ENCODE data around the gene CDH4. TPM values are rescaled to one million over a fixed set of nuclear protein-coding genes. Genes with fewer than 3 reads are reported as not detected.

CDH4 gene
- total RNA-seq, 1 experiment from 2014 or later = 5.3 TPM

DNA sequence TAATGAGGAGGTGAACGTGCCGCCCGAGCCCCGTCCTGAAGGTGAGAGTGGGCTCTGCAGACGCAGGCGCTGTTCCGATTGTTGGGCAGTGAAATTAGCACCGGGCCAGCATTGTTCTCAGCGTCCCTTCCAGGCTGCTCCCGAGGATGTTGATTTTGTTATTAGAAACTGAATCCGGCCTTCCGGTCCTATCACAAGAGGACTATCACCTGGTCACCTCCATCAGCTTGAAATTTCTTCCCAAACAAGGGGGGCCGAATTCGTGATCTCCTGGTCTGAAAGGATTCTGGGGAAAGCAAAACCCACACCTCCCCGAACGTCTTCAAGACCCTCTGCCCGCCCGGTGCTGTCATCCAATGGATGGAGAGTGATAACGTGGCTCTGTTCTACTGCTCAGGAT lies 627.6 kb downstream of the CDH4 start:
- ChIA-PET POLR2A (no interaction called here), CTCF (no interaction called here)
- Mint-ChIP-seq H3K27me3 (ENCODE audit: low read depth) (no peaks in the 10 kb centered on the region), H3K4me3 (no peak overlapping the region), H3K4me1 (no peaks in the 10 kb centered on the region; the same call in 1 of the 2 replicates), H3K9me3 (no peaks in the 10 kb centered on the region), H3K27ac (no peak overlapping the region), H3K36me3 (no peaks in the 10 kb centered on the region)
- DNase-seq (ENCODE audit: low spot score) = no peak
- ATAC-seq = no peak
- no peak for TF ChIP-seq SMAD4 (CRISPR knock-in tag; IDR thresholded peaks at IDR 0.05)

DNA sequence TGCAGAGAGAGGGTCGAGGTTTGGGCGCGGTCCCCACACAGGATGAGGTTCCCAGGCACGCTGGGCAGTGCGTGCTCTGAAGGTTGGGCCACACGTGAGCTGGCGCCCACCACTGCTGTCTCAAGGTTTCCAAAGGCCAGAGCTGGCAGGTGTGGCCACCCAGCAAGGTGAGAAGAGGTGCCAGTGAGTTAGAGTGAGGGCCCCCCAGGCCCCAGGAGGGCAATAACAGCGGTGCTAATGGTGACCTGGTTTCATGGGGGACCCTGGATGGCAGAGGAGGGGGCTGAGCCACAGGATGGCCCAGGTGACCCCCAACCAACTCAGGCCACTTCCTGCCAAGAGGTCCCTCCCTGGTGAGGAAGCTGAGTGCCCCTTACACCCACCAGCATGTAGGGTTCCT lies 628.6 kb downstream of the CDH4 start:
- CTCF ChIA-PET = interaction anchor here (1.2 kb wide), 1 partner anchor 15 kb away, joined by 3 read pairs; no protein-coding TSS in a partner anchor
- ATAC-seq (no peak), DNase-seq (ENCODE audit: low spot score) (no peak)
- no peaks in the 10 kb centered on the region for H3K36me3 Mint-ChIP-seq
- POLR2A ChIA-PET = no interaction called here
- no peak overlapping the region for H3K4me3 Mint-ChIP-seq
- no peaks in the 10 kb centered on the region; the same call in 1 of the 2 replicates for H3K4me1 Mint-ChIP-seq
- no peaks in the 10 kb centered on the region for H3K9me3 Mint-ChIP-seq
- no peaks in the 10 kb centered on the region for H3K27me3 Mint-ChIP-seq (ENCODE audit: low read depth)
- TF ChIP-seq FOXK1 (CRISPR knock-in tag; IDR thresholded peaks at IDR 0.05) (no peak), GRHL2 (CRISPR knock-in tag; IDR thresholded peaks at IDR 0.05; ENCODE audit: insufficient replicate concordance, severe bottlenecking) (no peak), JAZF1 (CRISPR knock-in tag; IDR thresholded peaks at IDR 0.05) (no peak), OVOL2 (CRISPR knock-in tag; IDR thresholded peaks at IDR 0.05; ENCODE audit: borderline replicate concordance) (no peak), MXD4 (CRISPR knock-in tag; IDR thresholded peaks at IDR 0.05; ENCODE audit: borderline replicate concordance) (no peak), ZNF416 (CRISPR knock-in tag; IDR thresholded peaks at IDR 0.05) (no peak), EMX1 (CRISPR knock-in tag; IDR thresholded peaks at IDR 0.05) (no peak), ETV6 (CRISPR knock-in tag; IDR thresholded peaks at IDR 0.05) (no peak), NFATC4 (CRISPR knock-in tag; IDR thresholded peaks at IDR 0.05) (no peak), RELA (CRISPR knock-in tag; IDR thresholded peaks at IDR 0.05; ENCODE audit: borderline replicate concordance) (no peak), HMGXB4 (CRISPR knock-in tag; IDR thresholded peaks at IDR 0.05) (no peak), CREM (CRISPR knock-in tag; IDR thresholded peaks at IDR 0.05) (no peak), TP53 (CRISPR knock-in tag; IDR thresholded peaks at IDR 0.05) (no peak), ZNF121 (CRISPR knock-in tag; IDR thresholded peaks at IDR 0.05) (no peak)
- TF ChIP-seq, protein P1, sequence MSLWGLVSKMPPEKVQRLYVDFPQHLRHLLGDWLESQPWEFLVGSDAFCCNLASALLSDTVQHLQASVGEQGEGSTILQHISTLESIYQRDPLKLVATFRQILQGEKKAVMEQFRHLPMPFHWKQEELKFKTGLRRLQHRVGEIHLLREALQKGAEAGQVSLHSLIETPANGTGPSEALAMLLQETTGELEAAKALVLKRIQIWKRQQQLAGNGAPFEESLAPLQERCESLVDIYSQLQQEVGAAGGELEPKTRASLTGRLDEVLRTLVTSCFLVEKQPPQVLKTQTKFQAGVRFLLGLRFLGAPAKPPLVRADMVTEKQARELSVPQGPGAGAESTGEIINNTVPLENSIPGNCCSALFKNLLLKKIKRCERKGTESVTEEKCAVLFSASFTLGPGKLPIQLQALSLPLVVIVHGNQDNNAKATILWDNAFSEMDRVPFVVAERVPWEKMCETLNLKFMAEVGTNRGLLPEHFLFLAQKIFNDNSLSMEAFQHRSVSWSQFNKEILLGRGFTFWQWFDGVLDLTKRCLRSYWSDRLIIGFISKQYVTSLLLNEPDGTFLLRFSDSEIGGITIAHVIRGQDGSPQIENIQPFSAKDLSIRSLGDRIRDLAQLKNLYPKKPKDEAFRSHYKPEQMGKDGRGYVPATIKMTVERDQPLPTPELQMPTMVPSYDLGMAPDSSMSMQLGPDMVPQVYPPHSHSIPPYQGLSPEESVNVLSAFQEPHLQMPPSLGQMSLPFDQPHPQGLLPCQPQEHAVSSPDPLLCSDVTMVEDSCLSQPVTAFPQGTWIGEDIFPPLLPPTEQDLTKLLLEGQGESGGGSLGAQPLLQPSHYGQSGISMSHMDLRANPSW (CRISPR knock-in tag; conservative IDR thresholded peaks at IDR 0.05; ENCODE audit: low read depth) = no peak
- TF ChIP-seq, protein P2, sequence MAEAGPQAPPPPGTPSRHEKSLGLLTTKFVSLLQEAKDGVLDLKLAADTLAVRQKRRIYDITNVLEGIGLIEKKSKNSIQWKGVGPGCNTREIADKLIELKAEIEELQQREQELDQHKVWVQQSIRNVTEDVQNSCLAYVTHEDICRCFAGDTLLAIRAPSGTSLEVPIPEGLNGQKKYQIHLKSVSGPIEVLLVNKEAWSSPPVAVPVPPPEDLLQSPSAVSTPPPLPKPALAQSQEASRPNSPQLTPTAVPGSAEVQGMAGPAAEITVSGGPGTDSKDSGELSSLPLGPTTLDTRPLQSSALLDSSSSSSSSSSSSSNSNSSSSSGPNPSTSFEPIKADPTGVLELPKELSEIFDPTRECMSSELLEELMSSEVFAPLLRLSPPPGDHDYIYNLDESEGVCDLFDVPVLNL (CRISPR knock-in tag; IDR thresholded peaks at IDR 0.05; ENCODE audit: borderline replicate concordance, low read depth) = no peak
- TF ChIP-seq, protein P3, sequence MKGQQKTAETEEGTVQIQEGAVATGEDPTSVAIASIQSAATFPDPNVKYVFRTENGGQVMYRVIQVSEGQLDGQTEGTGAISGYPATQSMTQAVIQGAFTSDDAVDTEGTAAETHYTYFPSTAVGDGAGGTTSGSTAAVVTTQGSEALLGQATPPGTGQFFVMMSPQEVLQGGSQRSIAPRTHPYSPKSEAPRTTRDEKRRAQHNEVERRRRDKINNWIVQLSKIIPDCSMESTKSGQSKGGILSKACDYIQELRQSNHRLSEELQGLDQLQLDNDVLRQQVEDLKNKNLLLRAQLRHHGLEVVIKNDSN (CRISPR knock-in tag; IDR thresholded peaks at IDR 0.05) = no peak
- TF ChIP-seq, protein P4, sequence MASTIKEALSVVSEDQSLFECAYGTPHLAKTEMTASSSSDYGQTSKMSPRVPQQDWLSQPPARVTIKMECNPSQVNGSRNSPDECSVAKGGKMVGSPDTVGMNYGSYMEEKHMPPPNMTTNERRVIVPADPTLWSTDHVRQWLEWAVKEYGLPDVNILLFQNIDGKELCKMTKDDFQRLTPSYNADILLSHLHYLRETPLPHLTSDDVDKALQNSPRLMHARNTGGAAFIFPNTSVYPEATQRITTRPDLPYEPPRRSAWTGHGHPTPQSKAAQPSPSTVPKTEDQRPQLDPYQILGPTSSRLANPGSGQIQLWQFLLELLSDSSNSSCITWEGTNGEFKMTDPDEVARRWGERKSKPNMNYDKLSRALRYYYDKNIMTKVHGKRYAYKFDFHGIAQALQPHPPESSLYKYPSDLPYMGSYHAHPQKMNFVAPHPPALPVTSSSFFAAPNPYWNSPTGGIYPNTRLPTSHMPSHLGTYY (CRISPR knock-in tag; IDR thresholded peaks at IDR 0.05) = no peak
- no peak overlapping the region for H3K27ac Mint-ChIP-seq
